ENCODE measurements around the gene ATP11B.

GRCh38 chr3:182962166-182962565 is 168.9 kb downstream of the ATP11B start:
- no peak for TF ChIP-seq POLR2G (IDR thresholded peaks at IDR 0.05; ENCODE audit: low read depth, low read length)
- TF ChIP-seq CTCF (IDR thresholded peaks at IDR 0.05 in 2 of 3, conservative IDR thresholded peaks at IDR 0.05 in 1 of 3; ENCODE audit: insufficient read depth in 2 of 3, low read depth in 1 of 3, low read length in 3 of 3), result no peak
- TF ChIP-seq CEBPB (tag; IDR thresholded peaks at IDR 0.05), result no peak
- TF ChIP-seq CHD2 (IDR thresholded peaks at IDR 0.05; ENCODE audit: low read depth, low read length), result no peak
- TF ChIP-seq, protein P1, sequence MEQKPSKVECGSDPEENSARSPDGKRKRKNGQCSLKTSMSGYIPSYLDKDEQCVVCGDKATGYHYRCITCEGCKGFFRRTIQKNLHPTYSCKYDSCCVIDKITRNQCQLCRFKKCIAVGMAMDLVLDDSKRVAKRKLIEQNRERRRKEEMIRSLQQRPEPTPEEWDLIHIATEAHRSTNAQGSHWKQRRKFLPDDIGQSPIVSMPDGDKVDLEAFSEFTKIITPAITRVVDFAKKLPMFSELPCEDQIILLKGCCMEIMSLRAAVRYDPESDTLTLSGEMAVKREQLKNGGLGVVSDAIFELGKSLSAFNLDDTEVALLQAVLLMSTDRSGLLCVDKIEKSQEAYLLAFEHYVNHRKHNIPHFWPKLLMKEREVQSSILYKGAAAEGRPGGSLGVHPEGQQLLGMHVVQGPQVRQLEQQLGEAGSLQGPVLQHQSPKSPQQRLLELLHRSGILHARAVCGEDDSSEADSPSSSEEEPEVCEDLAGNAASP (IDR thresholded peaks at IDR 0.05), result no peak
- TF ChIP-seq ZNF253 (CRISPR knock-in tag; conservative IDR thresholded peaks at IDR 0.05), result no peak
